K562 (cell line): ENCODE data around the gene TSSK6. TPM values are rescaled to one million over a fixed set of nuclear protein-coding genes. Genes with fewer than 3 reads are reported as not detected.

ENCODE experiments used
- ATAC-seq: fragments of 200-7000 bp; cut with Tn5 transposase; 3 replicates; pipeline ENCODE4 v1.9.1; 2020; ENCODE audit warnings: moderate library complexity
- BruUV-seq: library from RNA; stranded (reverse); fragments of 400-500 nt; replicated peaks from 2 replicates; lab custom pipeline; 2021; lab: Mats Ljungman, UMichigan
- CTCF ChIA-PET: fragments of 300-600 bp; formaldehyde crosslinking; extraction: SDS; loops from one replicate; lab custom pipeline; 2021; ENCODE audit warnings: low intra/inter-chr PET ratio; lab: Yijun Ruan, JAX
- POLR2A ChIA-PET: fragments of 300-600, 350-650 bp; sonication (Branson Sonifier 250); formaldehyde crosslinking; extraction: SDS; loops from one replicate; lab custom pipeline; 2021; ENCODE audit warnings: antibody characterized with exemption, inconsistent platforms; lab: Yijun Ruan, JAX
- DNase-seq, 4 experiments: peaks; one replicate each; pipeline versions ENCODE4 v3.0.0 to v3.0.0-alpha.2; 2011 to 2018; ENCODE audit warnings: low spot score in 3 of 4, mixed read lengths in 3 of 4; ENCODE audit errors: extremely low read depth in 1 of 4
- FAIRE-seq: peaks from 2 replicates; lab custom pipeline; 2011; peaks lifted over from hg19 to GRCh38; lab: Jason Lieb, UNC
- H2AFZ ChIP-seq: 2 replicates; pipeline ENCODE4 v1.6.0; 2011; ENCODE audit warnings: low read depth, low read length, control low read depth, inconsistent platforms
- H3K27ac ChIP-seq: fragments of 200-600 bp; 3 replicates; pipeline ENCODE4 v1.8.0; 2011; ENCODE audit warnings: low read depth, mild to moderate bottlenecking, control low read depth, inconsistent platforms, low read length, moderate library complexity, mixed read lengths; ENCODE audit errors: extremely low read depth
- H3K27me3 ChIP-seq, 2 experiments: fragments of 300-600 bp in 1 of 2; 2 replicates in 1 of 2; 3 replicates in 1 of 2; pipeline versions ENCODE4 v1.6.0 to v1.8.0; 2011; ENCODE audit warnings: inconsistent platforms in 2 of 2, low read length in 2 of 2, mild to moderate bottlenecking in 1 of 2, mixed read lengths in 1 of 2, moderate library complexity in 1 of 2; ENCODE audit not compliant: control insufficient read depth in 2 of 2, insufficient read depth in 2 of 2
- H3K36me3 ChIP-seq: fragments of 300-600 bp; 3 replicates; pipeline ENCODE4 v1.8.0; 2011; ENCODE audit warnings: mild to moderate bottlenecking, low read length, inconsistent platforms; ENCODE audit not compliant: control insufficient read depth, insufficient read depth
- H3K4me1 ChIP-seq, 2 experiments: fragments of 200-600 bp in 1 of 2; replicated peaks in 1 of 2; 2 replicates in 1 of 2; 3 replicates in 1 of 2; pipeline versions ENCODE4 v1.5.1 to v1.8.0; 2011; ENCODE audit warnings: inconsistent platforms in 2 of 2, low read length in 2 of 2, mild to moderate bottlenecking in 1 of 2, mixed read lengths in 1 of 2, moderate library complexity in 1 of 2; ENCODE audit not compliant: control insufficient read depth in 2 of 2, insufficient read depth in 2 of 2
- H3K4me2 ChIP-seq: 2 replicates; pipeline ENCODE4 v1.6.1; 2011; ENCODE audit warnings: low read length, control low read depth, inconsistent platforms, mixed read lengths; ENCODE audit not compliant: insufficient read depth
- H3K4me3 ChIP-seq: fragments of 200-600 bp; sonication (generic), shearing (Covaris generic); 2 replicates; pipeline ENCODE4 v1.5.1; 2016; ENCODE audit warnings: control low read depth, inconsistent platforms
- H3K79me2 ChIP-seq: fragments of 200-600 bp; 3 replicates; pipeline ENCODE4 v1.8.0; 2011; ENCODE audit warnings: low read length, inconsistent platforms; ENCODE audit not compliant: control insufficient read depth, insufficient read depth
- H3K9ac ChIP-seq, 2 experiments: 2 replicates each; pipeline versions ENCODE4 v1.6.0 to v1.6.1; 2011; ENCODE audit warnings: low read depth in 2 of 2, low read length in 2 of 2, control low read depth in 1 of 2, inconsistent platforms in 1 of 2, mild to moderate bottlenecking in 1 of 2, mixed read lengths in 1 of 2; ENCODE audit not compliant: insufficient read depth in 1 of 2
- H3K9me1 ChIP-seq: one replicate; pipeline ENCODE4 v1.6.0; 2011; ENCODE audit warnings: inconsistent platforms, mild to moderate bottlenecking, low read length, moderate library complexity; ENCODE audit not compliant: control insufficient read depth, insufficient read depth
- H3K9me3 ChIP-seq: replicated peaks from 2 replicates; pipeline ENCODE4 v1.5.1; 2011; ENCODE audit warnings: low read depth, low read length, inconsistent platforms; ENCODE audit not compliant: control insufficient read depth, insufficient read depth
- H4K20me1 ChIP-seq: replicated peaks from 2 replicates; pipeline ENCODE4 v1.6.1; 2011; ENCODE audit warnings: low read length, inconsistent platforms, mixed read lengths; ENCODE audit not compliant: control insufficient read depth, insufficient read depth
- ETV6 ChIP-seq, 3 experiments: fragments of 150-350 bp in 1 of 3; sonication (generic) in 1 of 3; formaldehyde crosslinking in 1 of 3; IDR thresholded peaks; 2 replicates each; pipeline versions ENCODE4 v1.6.1 to v1.8.0; 2014 to 2022; ENCODE audit warnings: borderline replicate concordance in 2 of 3, low read depth in 2 of 3, antibody characterized with exemption in 1 of 3, low read length in 1 of 3, mild to moderate bottlenecking in 1 of 3, missing genetic modification reagents in 1 of 3
- FIP1L1 ChIP-seq: fragments of 200-400 bp; formaldehyde crosslinking; IDR thresholded peaks from 2 replicates; pipeline ENCODE4 v1.6.1; 2018; ENCODE audit warnings: mild to moderate bottlenecking, low read depth, low read length; ENCODE audit not compliant: poor library complexity, severe bottlenecking
- FOXK2 ChIP-seq, 2 experiments: fragments of 450-650 bp; IDR thresholded peaks in 1 of 2; conservative IDR thresholded peaks in 1 of 2; 2 replicates each; pipeline ENCODE4 v1.6.1; 2016; ENCODE audit warnings: low read depth in 2 of 2, mild to moderate bottlenecking in 1 of 2
- HDAC1 ChIP-seq, 2 experiments: fragments of 450-650 bp; IDR thresholded peaks; 2 replicates each; pipeline ENCODE4 v1.6.1; 2016 to 2017; ENCODE audit warnings: inconsistent platforms in 1 of 2, mild to moderate bottlenecking in 1 of 2, moderate library complexity in 1 of 2
- HMGN3 ChIP-seq: IDR thresholded peaks from 2 replicates; pipeline ENCODE4 v1.6.1; 2011; ENCODE audit warnings: borderline replicate concordance, low read depth, mild to moderate bottlenecking, mixed read lengths, low read length; ENCODE audit not compliant: insufficient read length; ENCODE audit errors: extremely low read depth
- HNRNPL ChIP-seq: fragments of 200-400 bp; formaldehyde crosslinking; IDR thresholded peaks from 2 replicates; pipeline ENCODE4 v1.6.1; 2017; ENCODE audit warnings: low read depth, mild to moderate bottlenecking, low read length
- KAT8 ChIP-seq: fragments of 450-650 bp; IDR thresholded peaks from 2 replicates; pipeline ENCODE4 v1.6.1; 2016; ENCODE audit warnings: low read depth, mild to moderate bottlenecking
- MEF2D ChIP-seq: conservative IDR thresholded peaks from 2 replicates; pipeline ENCODE4 v1.6.1; 2016; ENCODE audit warnings: low read depth, missing genetic modification characterization, missing compliant biosample characterization
- NR2C2 ChIP-seq, 2 experiments: fragments of 200-800 bp in 1 of 2; sonication (Bioruptor generic) in 1 of 2; sonication (generic) in 1 of 2; formaldehyde crosslinking in 1 of 2; IDR thresholded peaks; 2 replicates each; pipeline versions ENCODE4 v1.6.1 to v1.8.0; 2016 to 2022; ENCODE audit warnings: mild to moderate bottlenecking in 1 of 2, missing compliant biosample characterization in 1 of 2, missing genetic modification characterization in 1 of 2, missing genetic modification reagents in 1 of 2
- POLR2A ChIP-seq: fragments of 450-650 bp; conservative IDR thresholded peaks from 2 replicates; pipeline ENCODE4 v1.6.1; 2016
- POLR2AphosphoS2 ChIP-seq: IDR thresholded peaks from 2 replicates; pipeline ENCODE4 v1.6.1; 2012; ENCODE audit warnings: low read length, improper control_type of control experiment
- POLR2AphosphoS5 ChIP-seq: IDR thresholded peaks from 2 replicates; pipeline ENCODE4 v1.6.1; 2011; ENCODE audit warnings: mild to moderate bottlenecking, low read depth, low read length, moderate library complexity; ENCODE audit not compliant: control insufficient read depth, insufficient read depth
- SOX6 ChIP-seq: fragments of 450-650 bp; IDR thresholded peaks from 2 replicates; pipeline ENCODE4 v1.6.1; 2014; ENCODE audit warnings: mild to moderate bottlenecking
- TEAD4 ChIP-seq, 2 experiments: sonication (generic) in 1 of 2; formaldehyde crosslinking in 1 of 2; IDR thresholded peaks; 2 replicates each; pipeline versions ENCODE4 v1.6.1 to v1.8.0; 2012 to 2022; ENCODE audit warnings: borderline replicate concordance in 1 of 2, inconsistent platforms in 1 of 2, low read length in 1 of 2, mild to moderate bottlenecking in 1 of 2, missing genetic modification reagents in 1 of 2
- ZEB2 ChIP-seq: fragments of 450-650 bp; IDR thresholded peaks from 2 replicates; pipeline ENCODE4 v1.6.1; 2016
- ZNF263 ChIP-seq: sonication (generic); formaldehyde crosslinking; IDR thresholded peaks from 2 replicates; pipeline ENCODE4 v1.8.0; 2022; ENCODE audit warnings: mild to moderate bottlenecking, missing genetic modification reagents, borderline replicate concordance
- WGBS: fragments of 100-300 bp; shearing (Covaris generic); methylation state at CpG from one replicate; pipeline ENCODE4 v1.1.6; 2016; ENCODE audit warnings: low coverage, mixed read lengths; ENCODE audit not compliant: insufficient coverage; ENCODE audit errors: missing lambda C conversion rate; 5-methylcytosine and 5-hydroxymethylcytosine counted together
- in situ Hi-C: fragments of 300-500 bp; cut with MboI; formaldehyde crosslinking; loops from 4 replicates; pipeline ENCODE4 v1.15.0; 2018; ENCODE audit warnings: inconsistent platforms, mixed read lengths
- intact Hi-C: fragments of 100-400 bp; cut with micrococcal nuclease; formaldehyde crosslinking; loops from 2 replicates; pipeline ENCODE4 v1.14.2; 2022
- polyA plus RNA-seq, 8 experiments: library from polyadenylated mRNA; depleted of rRNA in 4 of 8; stranded (reverse) in 5 of 8; unstranded in 3 of 8; fragments of >200 nt; fragmentation: Nextera tagmentation in 2 of 8; fragmentation: Illumina TruSeq in 1 of 8; extraction: Ambion mirVana in 2 of 8; extraction: Trizol in 1 of 8; gene quantifications; 2 replicates each; pipeline versions ENCODE4 v1.2.1 to v1.2.3, GENCODE V29; 2011 to 2014; ENCODE audit warnings: inconsistent platforms in 1 of 8, missing spikeins in 1 of 8
- total RNA-seq, 7 experiments: library from RNA; depleted of rRNA in 6 of 7; stranded (reverse); fragments of >200 nt in 6 of 7; fragmentation: Illumina TruSeq in 2 of 7; extraction: Trizol in 2 of 7; gene quantifications; 2 replicates each; pipeline versions ENCODE4 v1.2.1 to v1.2.3, GENCODE V29; 2011 to 2021; ENCODE audit warnings: low replicate concordance in 1 of 7
- TF ChIP-seq, protein P1 (sequence below), 2 experiments: fragments of 150-350 bp in 1 of 2; IDR thresholded peaks; 2 replicates each; pipeline ENCODE4 v1.6.1; 2012 to 2016; ENCODE audit warnings: low read depth in 2 of 2, low read length in 2 of 2, mild to moderate bottlenecking in 1 of 2, moderate library complexity in 1 of 2

Gene TSSK6
- total and polyA plus RNA-seq, 9 of the 15 experiments (the other 6 are each of a cell fraction or from before 2014, with no cell fraction given): 0.21 to 2.6 (median 1.5) TPM; not detected in 3

DNA sequence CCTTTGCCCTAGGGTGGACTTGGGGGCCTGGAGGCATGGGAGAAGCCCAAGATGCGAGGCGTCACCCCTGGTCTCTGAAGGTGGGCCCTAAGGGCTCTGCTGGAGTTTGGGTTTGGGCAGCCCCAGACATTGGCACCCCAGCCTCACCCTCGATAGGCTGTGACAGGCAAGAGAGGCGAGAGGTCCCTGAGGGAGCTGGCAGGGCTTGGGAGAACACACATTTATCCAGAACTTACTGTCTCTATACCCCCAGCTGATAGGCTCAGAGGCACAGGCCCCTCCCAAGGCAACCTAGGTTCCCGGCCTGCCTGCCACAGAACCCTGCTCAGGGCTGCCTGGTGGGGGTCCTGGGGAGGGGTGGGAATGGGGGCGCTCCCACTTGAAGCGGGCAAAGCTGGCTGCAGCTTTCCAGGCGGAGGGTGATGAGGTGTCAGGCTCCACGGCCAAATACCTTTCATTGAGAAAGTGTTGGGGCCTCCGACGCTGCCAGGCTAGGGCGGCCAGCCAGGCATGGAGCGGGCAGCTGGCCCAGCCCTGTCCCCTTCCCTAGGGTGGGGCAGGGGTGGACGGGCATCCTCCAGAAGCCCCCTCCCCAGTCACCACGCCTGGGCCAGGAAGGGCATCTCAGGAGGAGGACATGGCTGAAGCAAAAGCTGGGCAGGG lies 32.5 kb upstream of the TSSK6 start:
- Histone ChIP-seq H3K9me3 (no peaks in the 10 kb centered on the region), H3K9me1 (no peaks in the 10 kb centered on the region), H3K27me3 (peaks cover 5 to 52% of the 10 kb centered on the region in 2 experiments), H4K20me1 (0 out of 2 replicates have a peak, but pooled peaks cover 5% of the 10 kb centered on the region), H3K36me3 (no peaks in the 10 kb centered on the region)
- intact Hi-C loops: no loop called here
- BruUV-seq: no TSS peak
- CTCF ChIA-PET: no interaction called here
- TF ChIP-seq HDAC1 (IDR thresholded peaks at IDR 0.05) (no peak), HMGN3 (no peak), ZEB2 (no peak), ZNF263 (CRISPR knock-in tag) (no peak), SOX6 (no peak), MEF2D (no peak), POLR2AphosphoS5 (no peak), POLR2AphosphoS2 (no peak), HNRNPL (no peak), KAT8 (no peak), POLR2A (no peak), ETV6 (IDR thresholded peaks at IDR 0.05; ENCODE audit: borderline replicate concordance in 1 of 2, low read depth in 2 of 2, low read length in 1 of 2) (no peak), ETV6 (CRISPR knock-in tag; IDR thresholded peaks at IDR 0.05; ENCODE audit: borderline replicate concordance) (no peak), TEAD4 (IDR thresholded peaks at IDR 0.05; ENCODE audit: low read length) (no peak), TEAD4 (CRISPR knock-in tag; IDR thresholded peaks at IDR 0.05; ENCODE audit: borderline replicate concordance) (no peak), NR2C2 (CRISPR knock-in tag; IDR thresholded peaks at IDR 0.05) (no peak), NR2C2 (tag; IDR thresholded peaks at IDR 0.05) (no peak), FOXK2 (conservative IDR thresholded peaks at IDR 0.05 in 1 of 2, IDR thresholded peaks at IDR 0.05 in 1 of 2; ENCODE audit: low read depth in 2 of 2) (no peak), FIP1L1 (no peak)
- TF ChIP-seq, protein P1, sequence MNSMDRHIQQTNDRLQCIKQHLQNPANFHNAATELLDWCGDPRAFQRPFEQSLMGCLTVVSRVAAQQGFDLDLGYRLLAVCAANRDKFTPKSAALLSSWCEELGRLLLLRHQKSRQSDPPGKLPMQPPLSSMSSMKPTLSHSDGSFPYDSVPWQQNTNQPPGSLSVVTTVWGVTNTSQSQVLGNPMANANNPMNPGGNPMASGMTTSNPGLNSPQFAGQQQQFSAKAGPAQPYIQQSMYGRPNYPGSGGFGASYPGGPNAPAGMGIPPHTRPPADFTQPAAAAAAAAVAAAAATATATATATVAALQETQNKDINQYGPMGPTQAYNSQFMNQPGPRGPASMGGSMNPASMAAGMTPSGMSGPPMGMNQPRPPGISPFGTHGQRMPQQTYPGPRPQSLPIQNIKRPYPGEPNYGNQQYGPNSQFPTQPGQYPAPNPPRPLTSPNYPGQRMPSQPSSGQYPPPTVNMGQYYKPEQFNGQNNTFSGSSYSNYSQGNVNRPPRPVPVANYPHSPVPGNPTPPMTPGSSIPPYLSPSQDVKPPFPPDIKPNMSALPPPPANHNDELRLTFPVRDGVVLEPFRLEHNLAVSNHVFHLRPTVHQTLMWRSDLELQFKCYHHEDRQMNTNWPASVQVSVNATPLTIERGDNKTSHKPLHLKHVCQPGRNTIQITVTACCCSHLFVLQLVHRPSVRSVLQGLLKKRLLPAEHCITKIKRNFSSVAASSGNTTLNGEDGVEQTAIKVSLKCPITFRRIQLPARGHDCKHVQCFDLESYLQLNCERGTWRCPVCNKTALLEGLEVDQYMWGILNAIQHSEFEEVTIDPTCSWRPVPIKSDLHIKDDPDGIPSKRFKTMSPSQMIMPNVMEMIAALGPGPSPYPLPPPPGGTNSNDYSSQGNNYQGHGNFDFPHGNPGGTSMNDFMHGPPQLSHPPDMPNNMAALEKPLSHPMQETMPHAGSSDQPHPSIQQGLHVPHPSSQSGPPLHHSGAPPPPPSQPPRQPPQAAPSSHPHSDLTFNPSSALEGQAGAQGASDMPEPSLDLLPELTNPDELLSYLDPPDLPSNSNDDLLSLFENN (IDR thresholded peaks at IDR 0.05; ENCODE audit: low read depth in 2 of 2, low read length in 2 of 2): no peak
- TF ChIP-seq, all 486 proteins: peak for 0
- no peak overlapping the region for H3K9ac ChIP-seq
- H3K4me3 ChIP-seq: no peak overlapping the region
- no peak for FAIRE-seq
- H3K4me2 ChIP-seq: no peak overlapping the region
- in situ Hi-C loops: loop anchor here (25.0 kb wide), 1 partner anchor 89 kb away; the partner anchor contains the start of genes GMIP and LPAR2
- H2AFZ ChIP-seq: no peak overlapping the region
- 4% methylated on average over 13 of the region's 15 CpGs for WGBS
- ATAC-seq: no peak
- no peak overlapping the region for H3K27ac ChIP-seq
- DNase-seq: no peak
- no peaks in the 10 kb centered on the region for H3K79me2 ChIP-seq
- POLR2A ChIA-PET: interaction anchor here (1.0 kb wide), 1 partner anchor 11 kb away, joined by 3 read pairs; no protein-coding TSS in a partner anchor
- peaks cover 0 to 58% of the 10 kb centered on the region in 2 experiments; a peak in 2 of 5 replicates for H3K4me1 ChIP-seq
